HL-60 (cell line): ENCODE measurements around the gene KCTD11.

Experiments used
- DNase-seq, 2 experiments: peaks; one replicate each; pipeline ENCODE4 v3.0.0-alpha.2; 2010 to 2020; ENCODE audit warnings: low read depth in 1 of 2, low spot score in 1 of 2
- H3K27ac ChIP-seq: fragments of 250-450 bp; sonication (Bioruptor Pico); replicated peaks from 2 replicates; pipeline ENCODE4 v1.5.1; 2020; ENCODE audit warnings: mild to moderate bottlenecking, moderate library complexity
- H3K27me3 ChIP-seq: fragments of 250-450 bp; sonication (Bioruptor Pico); 2 replicates; pipeline ENCODE4 v1.5.1; 2021; ENCODE audit warnings: mild to moderate bottlenecking, moderate library complexity; ENCODE audit not compliant: insufficient read depth, poor library complexity, severe bottlenecking
- H3K4me3 ChIP-seq: replicated peaks from 2 replicates; pipeline ENCODE4 v1.5.1; 2011; ENCODE audit warnings: mild to moderate bottlenecking, control low read depth, low read length; ENCODE audit not compliant: insufficient read depth
- GABPA ChIP-seq: IDR thresholded peaks from 2 replicates; pipeline ENCODE4 v1.6.1; 2012; ENCODE audit warnings: low read depth
- POLR2AphosphoS5 ChIP-seq: IDR thresholded peaks from 2 replicates; pipeline ENCODE4 v1.6.1; 2012; ENCODE audit warnings: low read depth
- SPI1 ChIP-seq: IDR thresholded peaks from 2 replicates; pipeline ENCODE4 v1.6.1; 2012; ENCODE audit warnings: low read depth, mild to moderate bottlenecking, borderline replicate concordance
- long read RNA-seq: library from polyadenylated mRNA; unstranded; transcript quantifications from one replicate; pipeline ENCODE4 v2.0.0, GENCODE V29; 2020
- TF ChIP-seq, protein P1 (sequence below): IDR thresholded peaks from 2 replicates; pipeline ENCODE4 v1.6.1; 2012; ENCODE audit warnings: low read depth; ENCODE audit not compliant: insufficient replicate concordance
- TF ChIP-seq, protein P2 (sequence below): IDR thresholded peaks from one replicate; pipeline ENCODE4 v1.5.1; 2011; ENCODE audit warnings: low read length, control low read depth, inconsistent platforms; ENCODE audit not compliant: insufficient read depth

The KCTD11 gene
- long read RNA-seq = 0 reads

DNA sequence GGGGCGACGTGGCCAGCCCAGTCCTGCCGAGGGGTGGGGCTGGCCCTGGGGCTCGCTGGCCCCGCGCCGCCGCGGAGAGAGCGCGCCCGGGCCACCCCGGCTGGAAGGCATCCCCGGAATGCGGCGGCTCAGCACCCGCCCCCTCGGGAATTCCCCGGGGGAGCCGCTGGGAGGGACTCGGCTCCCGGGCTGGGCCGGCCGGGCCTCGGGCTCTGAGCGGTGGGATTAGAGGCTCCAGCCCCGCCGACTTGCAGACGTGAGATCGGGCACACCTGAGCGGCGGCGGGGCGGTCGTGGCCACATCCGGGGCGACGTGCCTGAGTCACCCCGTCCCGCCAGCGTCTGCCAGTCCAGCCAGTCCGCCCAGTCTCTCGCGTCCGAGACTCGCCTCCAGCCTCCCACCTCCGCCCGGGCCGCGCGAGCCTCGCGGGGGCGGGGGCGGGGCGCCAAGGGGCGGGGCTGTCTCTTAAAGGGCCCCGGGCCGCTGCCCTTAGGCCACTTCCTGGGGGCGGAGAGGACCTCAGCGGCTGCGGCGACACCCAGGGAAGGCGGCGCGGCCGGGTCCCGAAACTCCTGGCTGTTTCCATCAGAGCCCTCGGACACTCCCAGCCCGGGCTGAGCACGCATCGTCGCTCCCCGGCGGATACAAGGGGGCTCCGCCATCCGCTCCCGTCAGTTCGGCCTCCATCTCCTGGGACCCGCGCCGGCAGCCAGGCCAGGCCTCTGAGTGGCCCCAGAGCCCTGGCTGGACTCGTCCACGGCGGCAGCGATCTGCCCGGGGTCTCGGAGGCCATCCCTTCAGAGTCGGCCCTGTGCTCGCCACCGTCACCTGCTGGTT is at the start of gene KCTD11:
Gene KCTD11 (plus strand): TSS at position 498 of the 838 bp plus-strand sequence.
- Histone ChIP-seq H3K27me3 (no peaks in the 10 kb centered on the region), H3K27ac (no peak within 1 kb of the TSS), H3K4me3 (no peak within 1 kb of the TSS)
- TF ChIP-seq, protein P1, sequence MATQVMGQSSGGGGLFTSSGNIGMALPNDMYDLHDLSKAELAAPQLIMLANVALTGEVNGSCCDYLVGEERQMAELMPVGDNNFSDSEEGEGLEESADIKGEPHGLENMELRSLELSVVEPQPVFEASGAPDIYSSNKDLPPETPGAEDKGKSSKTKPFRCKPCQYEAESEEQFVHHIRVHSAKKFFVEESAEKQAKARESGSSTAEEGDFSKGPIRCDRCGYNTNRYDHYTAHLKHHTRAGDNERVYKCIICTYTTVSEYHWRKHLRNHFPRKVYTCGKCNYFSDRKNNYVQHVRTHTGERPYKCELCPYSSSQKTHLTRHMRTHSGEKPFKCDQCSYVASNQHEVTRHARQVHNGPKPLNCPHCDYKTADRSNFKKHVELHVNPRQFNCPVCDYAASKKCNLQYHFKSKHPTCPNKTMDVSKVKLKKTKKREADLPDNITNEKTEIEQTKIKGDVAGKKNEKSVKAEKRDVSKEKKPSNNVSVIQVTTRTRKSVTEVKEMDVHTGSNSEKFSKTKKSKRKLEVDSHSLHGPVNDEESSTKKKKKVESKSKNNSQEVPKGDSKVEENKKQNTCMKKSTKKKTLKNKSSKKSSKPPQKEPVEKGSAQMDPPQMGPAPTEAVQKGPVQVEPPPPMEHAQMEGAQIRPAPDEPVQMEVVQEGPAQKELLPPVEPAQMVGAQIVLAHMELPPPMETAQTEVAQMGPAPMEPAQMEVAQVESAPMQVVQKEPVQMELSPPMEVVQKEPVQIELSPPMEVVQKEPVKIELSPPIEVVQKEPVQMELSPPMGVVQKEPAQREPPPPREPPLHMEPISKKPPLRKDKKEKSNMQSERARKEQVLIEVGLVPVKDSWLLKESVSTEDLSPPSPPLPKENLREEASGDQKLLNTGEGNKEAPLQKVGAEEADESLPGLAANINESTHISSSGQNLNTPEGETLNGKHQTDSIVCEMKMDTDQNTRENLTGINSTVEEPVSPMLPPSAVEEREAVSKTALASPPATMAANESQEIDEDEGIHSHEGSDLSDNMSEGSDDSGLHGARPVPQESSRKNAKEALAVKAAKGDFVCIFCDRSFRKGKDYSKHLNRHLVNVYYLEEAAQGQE = no peak
- TF ChIP-seq POLR2AphosphoS5 (no peak), SPI1 (no peak), GABPA (no peak)
- TF ChIP-seq, protein P2, sequence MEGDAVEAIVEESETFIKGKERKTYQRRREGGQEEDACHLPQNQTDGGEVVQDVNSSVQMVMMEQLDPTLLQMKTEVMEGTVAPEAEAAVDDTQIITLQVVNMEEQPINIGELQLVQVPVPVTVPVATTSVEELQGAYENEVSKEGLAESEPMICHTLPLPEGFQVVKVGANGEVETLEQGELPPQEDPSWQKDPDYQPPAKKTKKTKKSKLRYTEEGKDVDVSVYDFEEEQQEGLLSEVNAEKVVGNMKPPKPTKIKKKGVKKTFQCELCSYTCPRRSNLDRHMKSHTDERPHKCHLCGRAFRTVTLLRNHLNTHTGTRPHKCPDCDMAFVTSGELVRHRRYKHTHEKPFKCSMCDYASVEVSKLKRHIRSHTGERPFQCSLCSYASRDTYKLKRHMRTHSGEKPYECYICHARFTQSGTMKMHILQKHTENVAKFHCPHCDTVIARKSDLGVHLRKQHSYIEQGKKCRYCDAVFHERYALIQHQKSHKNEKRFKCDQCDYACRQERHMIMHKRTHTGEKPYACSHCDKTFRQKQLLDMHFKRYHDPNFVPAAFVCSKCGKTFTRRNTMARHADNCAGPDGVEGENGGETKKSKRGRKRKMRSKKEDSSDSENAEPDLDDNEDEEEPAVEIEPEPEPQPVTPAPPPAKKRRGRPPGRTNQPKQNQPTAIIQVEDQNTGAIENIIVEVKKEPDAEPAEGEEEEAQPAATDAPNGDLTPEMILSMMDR = no peak
- DNase-seq = no peak

DNA sequence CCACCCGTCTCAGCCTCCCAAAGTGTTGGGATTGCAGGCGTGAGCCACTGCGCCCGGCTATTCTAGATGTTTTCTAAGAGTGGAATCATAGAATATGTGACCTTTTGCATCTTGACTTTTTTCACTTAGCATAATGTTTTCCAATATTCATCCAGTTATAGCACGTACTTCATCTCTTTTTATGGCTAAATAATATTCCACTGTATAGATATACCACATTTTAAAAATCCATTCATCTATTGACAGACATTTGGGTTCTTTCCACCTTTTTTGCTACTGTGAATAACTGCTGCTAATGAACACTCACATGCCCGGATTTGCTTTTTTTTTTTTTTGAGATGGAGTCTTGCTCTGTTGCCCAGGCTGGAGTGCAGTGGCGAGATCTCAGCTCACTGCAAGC is 47.8 kb upstream of the KCTD11 start:
- H3K27me3 ChIP-seq = no peaks in the 10 kb centered on the region
- no peak overlapping the region for H3K4me3 ChIP-seq
- TF ChIP-seq GABPA (no peak), SPI1 (no peak), POLR2AphosphoS5 (no peak)
- TF ChIP-seq, protein P2 = no peak
- TF ChIP-seq, protein P1 = no peak
- DNase-seq = no peak
- no peak overlapping the region for H3K27ac ChIP-seq

DNA sequence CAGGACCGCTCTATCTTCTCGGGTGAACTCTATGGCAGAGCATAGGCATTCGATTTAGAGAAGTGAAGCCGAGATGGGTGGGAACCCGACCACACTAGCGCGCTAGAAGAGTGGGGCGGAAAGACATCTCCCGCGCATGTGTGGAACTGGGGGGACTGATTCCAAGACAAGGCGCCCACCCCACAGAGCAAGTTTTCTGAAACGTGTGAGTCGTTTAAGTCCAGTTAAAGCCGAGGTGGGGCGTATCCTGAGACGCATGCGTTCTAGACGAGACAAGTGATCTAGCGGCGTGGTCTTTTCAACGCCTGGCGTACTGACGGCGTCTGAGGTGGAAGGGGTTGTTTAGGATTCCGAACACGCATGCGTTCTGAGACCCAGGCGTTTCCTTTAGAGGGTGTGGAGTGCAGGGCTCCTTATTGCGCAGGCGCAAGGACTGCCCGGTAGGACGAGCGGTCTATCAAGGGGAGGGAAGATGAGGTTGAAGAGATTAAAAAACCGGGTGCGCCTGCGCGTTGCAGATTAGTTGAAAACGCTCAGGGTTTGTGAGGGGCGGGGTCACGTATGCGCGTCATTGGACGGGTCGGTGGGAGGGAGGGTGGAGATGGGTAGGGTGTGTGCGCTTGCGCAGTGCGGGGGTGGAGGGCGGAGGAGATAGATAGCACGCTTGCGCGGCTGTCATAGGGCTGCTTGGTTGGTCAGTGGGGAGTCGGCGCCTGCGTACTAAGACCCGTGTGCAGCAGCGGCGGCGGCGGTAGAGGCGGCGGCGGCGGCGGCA is 44.9 kb upstream of the KCTD11 start, which contains the start of gene EIF5A:
Gene EIF5A (plus strand): TSS at position 718 of the 775 bp plus-strand sequence. CDS start 2,008 bp downstream, outside the sequence.
- Histone ChIP-seq H3K4me3 (peak within 1 kb of the TSS; percentile 57), H3K27ac (peak within 1 kb of the TSS; percentile 94), H3K27me3 (no peaks in the 10 kb centered on the region)
- TF ChIP-seq, protein P2 = no peak
- TF ChIP-seq GABPA (no peak), SPI1 (peak; percentile 65; the same call in 1 of the 2 replicates), POLR2AphosphoS5 (peak; percentile 65)
- TF ChIP-seq, protein P1 = no peak
- DNase-seq = peak; percentile 91 to 96
